Measurements from ENCODE around the gene RBBP7. TPM values are rescaled to one million over a fixed set of nuclear protein-coding genes. Genes with fewer than 3 reads are reported as not detected.

RBBP7 gene
- total RNA-seq, 1 donor from 2014 or later = 59.7 TPM

- DNase-seq (ENCODE audit: low spot score) = no peak
Observed at GRCh38 chrX:16827225-16827624, 42.9 kb downstream of the RBBP7 start.

GRCh38 chrX:16826207-16826606 lies 44.0 kb downstream of the RBBP7 start:
- DNase-seq (ENCODE audit: low spot score) = no peak

DNA sequence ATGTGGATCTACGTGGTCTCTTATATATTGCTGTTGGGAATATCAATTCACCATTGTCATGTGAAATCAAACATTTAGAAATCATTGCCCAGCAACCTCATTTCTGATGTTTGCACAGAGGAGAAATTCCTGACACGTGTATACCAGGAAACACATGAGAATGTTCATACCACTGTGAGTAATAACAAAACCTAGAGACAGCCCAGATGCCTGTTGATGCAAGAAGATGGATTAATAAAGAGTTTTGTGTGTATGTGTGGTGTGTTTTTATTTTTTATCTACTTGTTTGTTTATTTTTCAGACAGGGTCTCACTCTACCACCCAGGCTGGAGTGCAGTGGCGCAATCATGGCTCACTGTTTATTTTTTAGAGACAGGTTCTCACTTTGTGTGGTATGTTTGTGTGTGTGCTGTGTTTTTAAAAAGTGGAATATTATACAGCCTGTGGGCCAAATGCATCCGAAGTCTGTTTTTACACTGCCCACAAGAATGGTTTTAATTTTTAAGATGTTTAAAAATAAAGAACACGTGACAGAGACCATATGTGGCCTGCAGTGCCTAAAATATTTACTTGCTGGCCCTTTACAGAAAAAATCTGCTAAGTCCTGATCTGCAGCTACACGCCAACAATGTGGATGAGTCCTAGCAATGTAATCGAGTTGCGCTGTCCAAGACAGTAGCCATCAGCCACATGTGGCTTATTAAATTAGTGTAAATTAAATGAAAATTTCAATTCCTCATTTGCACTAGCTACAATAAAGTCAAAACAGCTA lies 44.7 kb downstream of the RBBP7 start:
- no peak for DNase-seq (ENCODE audit: low spot score)

DNA sequence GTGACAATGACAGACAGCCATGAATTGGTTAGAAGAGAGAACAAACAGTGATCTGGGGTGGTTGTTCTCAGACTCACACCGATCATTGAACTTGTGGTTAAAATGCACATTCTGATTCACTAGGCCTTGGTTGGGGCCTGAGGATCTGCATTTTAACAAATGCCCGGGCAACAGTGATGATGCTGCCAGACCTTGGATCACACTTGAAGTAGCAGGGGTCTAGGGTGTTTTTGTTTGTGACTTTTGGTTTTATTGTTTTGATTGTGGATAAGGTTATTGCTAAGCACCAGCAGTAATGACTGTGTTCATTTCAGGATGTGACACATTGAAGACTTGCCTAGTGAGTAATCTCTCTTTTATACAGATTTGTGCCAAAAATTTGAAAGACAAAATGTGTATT lies 47.4 kb downstream of the RBBP7 start:
- no peak for DNase-seq (ENCODE audit: low spot score)

DNA sequence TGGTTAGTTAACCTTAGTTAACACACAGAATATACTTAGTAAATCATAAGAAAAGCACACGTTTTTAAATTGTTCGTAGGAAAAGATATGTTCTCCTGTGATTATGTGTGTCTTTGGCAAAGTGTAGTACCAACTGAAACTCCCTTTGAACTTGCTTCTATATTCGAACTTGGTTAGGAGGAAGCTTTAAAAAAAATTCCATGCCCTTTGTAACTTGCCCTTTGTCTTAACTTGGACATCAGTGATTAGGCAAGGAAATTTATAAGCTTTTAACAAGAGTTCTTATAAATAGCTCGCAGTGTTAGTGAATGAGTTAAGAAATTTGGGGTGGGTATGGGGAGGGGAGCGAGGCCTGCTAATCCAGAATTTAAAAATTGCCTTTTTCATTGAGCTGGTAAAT lies 50.5 kb downstream of the RBBP7 start:
- DNase-seq (ENCODE audit: low spot score) = no peak

GRCh38 chrX:16814597-16814996 lies 55.6 kb downstream of the RBBP7 start:
- no peak for DNase-seq (ENCODE audit: low spot score)

DNA sequence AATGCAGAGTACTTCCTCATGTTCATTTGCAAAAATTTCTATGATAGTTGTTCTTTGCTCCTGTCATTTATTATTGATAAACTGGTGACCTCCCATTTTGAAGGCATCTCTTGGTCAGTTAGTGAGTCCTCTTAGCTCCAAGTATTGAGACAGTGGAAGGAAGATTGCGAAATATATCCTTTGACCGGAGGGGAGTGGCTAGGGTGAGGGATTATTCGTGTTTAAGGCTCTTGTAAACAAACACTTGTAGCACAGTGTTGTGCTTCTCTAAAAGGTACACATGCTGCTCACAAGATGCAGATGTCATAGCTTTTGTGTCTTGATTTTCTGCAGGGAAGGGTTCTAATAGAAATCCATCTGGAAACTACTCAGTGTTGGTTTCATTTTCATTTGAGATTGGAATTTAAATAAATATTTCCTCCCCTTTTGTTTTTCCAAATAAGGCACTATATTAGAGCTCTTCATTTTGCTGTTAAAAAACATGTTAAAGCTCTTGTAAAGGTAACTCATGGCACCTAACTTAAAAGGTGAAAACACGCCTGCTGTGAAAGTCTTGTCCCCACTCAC lies 62.1 kb downstream of the RBBP7 start:
- no peak for DNase-seq (ENCODE audit: low spot score)

DNA sequence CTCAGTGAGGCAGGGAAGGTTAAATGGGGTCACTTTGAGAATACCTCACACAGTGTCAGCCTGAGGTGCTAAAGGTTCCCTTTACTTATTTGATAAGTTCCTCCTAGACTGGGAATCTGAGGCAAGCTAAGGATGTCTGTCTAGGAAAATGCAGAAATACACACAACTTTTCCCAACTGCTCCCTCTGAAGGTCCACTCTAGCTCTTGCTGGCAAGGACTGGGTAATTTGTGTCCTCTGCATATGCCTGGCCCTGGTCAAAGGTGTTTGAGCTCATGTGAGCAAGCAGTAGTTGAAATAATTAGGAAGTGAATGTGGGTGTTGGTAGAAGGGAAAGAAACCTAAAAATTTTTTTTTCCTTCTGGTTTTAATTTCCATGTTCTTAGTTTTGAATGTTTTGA lies 62.6 kb downstream of the RBBP7 start:
- no peak for DNase-seq (ENCODE audit: low spot score)

GRCh38 chrX:16804923-16805464 lies 65.2 kb downstream of the RBBP7 start:
- DNase-seq (ENCODE audit: low spot score) = no peak

DNA sequence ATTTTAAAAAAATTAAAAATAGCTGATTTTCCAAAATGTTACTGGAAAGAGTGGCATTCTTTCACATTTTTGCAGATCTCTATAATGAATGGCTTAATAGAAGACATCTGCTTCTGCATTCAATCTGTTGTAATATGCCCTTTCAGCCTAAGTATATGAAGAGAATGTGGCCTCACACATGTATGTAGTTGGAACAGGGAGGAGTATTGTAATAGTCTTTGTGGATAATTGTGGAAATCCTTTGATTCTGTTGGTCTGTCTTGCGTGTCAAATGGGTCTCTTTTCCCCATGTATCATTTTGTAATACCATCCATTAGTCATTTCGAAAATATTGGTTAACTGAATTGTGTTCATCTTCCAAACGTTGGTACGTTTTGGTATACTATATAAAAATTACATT lies 72.3 kb downstream of the RBBP7 start:
- no peak for DNase-seq (ENCODE audit: low spot score)

GRCh38 chrX:16797358-16797757 lies 72.8 kb downstream of the RBBP7 start:
- DNase-seq (ENCODE audit: low spot score) = no peak

DNA sequence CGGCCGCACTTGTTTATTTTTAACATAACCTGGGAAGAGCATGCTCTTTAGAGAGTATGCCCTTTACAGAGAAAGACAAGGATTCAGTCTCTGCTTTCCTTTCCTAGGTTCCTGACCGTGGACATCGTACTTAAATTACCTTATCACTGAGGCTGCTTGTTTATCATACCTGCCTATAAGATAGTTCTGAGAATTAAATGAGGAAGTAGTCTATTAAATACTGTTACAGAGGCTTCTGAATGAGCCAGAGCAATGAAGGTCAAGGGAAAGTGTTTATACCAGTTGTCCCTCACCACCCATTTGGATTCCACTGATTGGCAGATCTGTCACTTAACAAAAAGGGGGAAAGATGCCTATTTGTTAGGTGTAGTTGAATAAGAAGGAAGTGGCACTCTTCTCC lies 73.9 kb downstream of the RBBP7 start:
- DNase-seq (ENCODE audit: low spot score) = no peak

Other genes with a start within 250 kb of the RBBP7 start
- not detected for gene S100G, start 220.2 kb downstream of the RBBP7 start, total RNA-seq
- gene CTPS2, start 157.7 kb downstream of the RBBP7 start, total RNA-seq = 8.6 TPM
- gene SYAP1, start 150.8 kb downstream of the RBBP7 start, total RNA-seq = 35.8 TPM
- 25.6 TPM for gene TXLNG, start 83.9 kb downstream of the RBBP7 start, total RNA-seq
- 6.1 TPM for gene REPS2, start 76.3 kb upstream of the RBBP7 start, total RNA-seq

All from mesenteric fat pad (tissue), 1 donor.